ENCODE data around the gene CCDC40. TPM values are rescaled to one million over a fixed set of nuclear protein-coding genes. Genes with fewer than 3 reads are reported as not detected.

The CCDC40 gene
- total and polyA plus RNA-seq, 2 of the 13 experiments (the other 11 are each of a cell fraction or from before 2014, with no cell fraction given): 4.1 to 5.5 TPM

GRCh38 chr17:79993390-79994227, 42.8 kb upstream of the CCDC40 start (continued):
- TF ChIP-seq FOXA3 (CRISPR knock-in tag; IDR thresholded peaks at IDR 0.05) (peak; percentile 95), ZNF615 (CRISPR knock-in tag; IDR thresholded peaks at IDR 0.05; ENCODE audit: borderline replicate concordance) (peak; percentile 67; the same call in 1 of the 2 replicates), AFF4 (CRISPR knock-in tag; IDR thresholded peaks at IDR 0.05) (peak; percentile 15), ZNF34 (CRISPR knock-in tag; IDR thresholded peaks at IDR 0.05; ENCODE audit: borderline replicate concordance) (peak; percentile 96), EEA1 (CRISPR knock-in tag; IDR thresholded peaks at IDR 0.05; ENCODE audit: borderline replicate concordance) (peak; percentile 77; the same call in 1 of the 2 replicates), ZFP41 (CRISPR knock-in tag; IDR thresholded peaks at IDR 0.05; ENCODE audit: borderline replicate concordance) (peak; percentile 96), SOX5 (CRISPR knock-in tag; IDR thresholded peaks at IDR 0.05; ENCODE audit: borderline replicate concordance) (peak; percentile 97), ZBTB2 (CRISPR knock-in tag; IDR thresholded peaks at IDR 0.05; ENCODE audit: low read depth) (peak; percentile 64; the same call in 1 of the 2 replicates), ZBTB3 (CRISPR knock-in tag; IDR thresholded peaks at IDR 0.05; ENCODE audit: borderline replicate concordance, low read depth) (no peak; the same call in 1 of the 2 replicates), NR2F2 (IDR thresholded peaks at IDR 0.05; ENCODE audit: borderline replicate concordance, low read depth) (no peak), ZSCAN31 (CRISPR knock-in tag; IDR thresholded peaks at IDR 0.05; ENCODE audit: low read depth) (peak; percentile 67; the same call in 1 of the 2 replicates), SNAPC5 (CRISPR knock-in tag; IDR thresholded peaks at IDR 0.05; ENCODE audit: borderline replicate concordance) (peak; percentile 83; the same call in 1 of the 2 replicates), ZNF180 (CRISPR knock-in tag; IDR thresholded peaks at IDR 0.05; ENCODE audit: borderline replicate concordance, low read depth) (no peak), MED13 (CRISPR knock-in tag; IDR thresholded peaks at IDR 0.05) (peak; percentile 94; the same call in 1 of the 2 replicates), PAF1 (CRISPR knock-in tag; IDR thresholded peaks at IDR 0.05) (no peak), NFRKB (IDR thresholded peaks at IDR 0.05) (no peak), ZBTB8A (CRISPR knock-in tag; IDR thresholded peaks at IDR 0.05; ENCODE audit: borderline replicate concordance, low read depth) (peak; percentile 94), PITX1 (CRISPR knock-in tag; IDR thresholded peaks at IDR 0.05) (peak; percentile 97), SATB2 (CRISPR knock-in tag; IDR thresholded peaks at IDR 0.05) (peak; percentile 93), ZNF619 (CRISPR knock-in tag; IDR thresholded peaks at IDR 0.05) (peak; percentile 96; the same call in 1 of the 2 replicates), KLF6 (CRISPR knock-in tag; IDR thresholded peaks at IDR 0.05) (peak; percentile 99), RARA (CRISPR knock-in tag; IDR thresholded peaks at IDR 0.05) (peak; percentile 94), RFX1 (IDR thresholded peaks at IDR 0.05) (no peak), ZNF816 (CRISPR knock-in tag; IDR thresholded peaks at IDR 0.05; ENCODE audit: borderline replicate concordance) (peak; percentile 92; the same call in 1 of the 2 replicates), SYNCRIP (IDR thresholded peaks at IDR 0.05; ENCODE audit: insufficient read depth, low read depth, low read length) (no peak), ATAD3A (CRISPR knock-in tag; IDR thresholded peaks at IDR 0.05) (no peak)
